OCI-LY7 (cell line): ENCODE measurements around the gene OR10D3.

Experiments used
- EZH2phosphoT487 ChIP-seq: fragments of 200-600 bp; sonication (generic); IDR thresholded peaks from 2 replicates; pipeline ENCODE4 v1.6.1; 2018; ENCODE audit warnings: low read depth, borderline replicate concordance, mild to moderate bottlenecking, mixed run types, antibody characterized with exemption, low read length, moderate library complexity, mixed read lengths
- TF ChIP-seq, protein P1 (sequence below): fragments of 200-600 bp; sonication (generic); conservative IDR thresholded peaks from 2 replicates; pipeline ENCODE4 v1.5.1; 2014; ENCODE audit warnings: mild to moderate bottlenecking, antibody characterized with exemption, low read length, moderate library complexity, mixed read lengths

DNA sequence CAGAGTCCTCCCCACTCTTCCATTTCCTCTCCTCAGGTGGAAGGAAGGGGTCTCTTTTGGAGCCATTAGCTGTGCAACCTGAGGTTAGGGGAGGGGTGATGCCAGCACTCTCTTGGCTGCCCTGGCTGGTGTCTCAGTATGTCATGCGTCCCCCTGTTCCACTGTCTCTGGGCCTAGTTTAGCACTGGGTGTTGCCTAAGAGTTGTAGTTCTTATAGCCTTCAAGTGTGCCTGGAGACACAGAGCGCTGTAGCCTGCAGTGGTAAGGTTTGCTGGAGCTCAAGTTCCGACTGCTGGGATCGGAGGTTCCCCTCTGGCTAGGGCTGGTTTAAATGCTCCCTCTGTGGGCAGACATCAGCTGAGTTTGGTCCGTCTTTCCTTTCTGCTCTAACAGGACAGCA is 20.9 kb downstream of the OR10D3 start:
- TF ChIP-seq, protein P1, sequence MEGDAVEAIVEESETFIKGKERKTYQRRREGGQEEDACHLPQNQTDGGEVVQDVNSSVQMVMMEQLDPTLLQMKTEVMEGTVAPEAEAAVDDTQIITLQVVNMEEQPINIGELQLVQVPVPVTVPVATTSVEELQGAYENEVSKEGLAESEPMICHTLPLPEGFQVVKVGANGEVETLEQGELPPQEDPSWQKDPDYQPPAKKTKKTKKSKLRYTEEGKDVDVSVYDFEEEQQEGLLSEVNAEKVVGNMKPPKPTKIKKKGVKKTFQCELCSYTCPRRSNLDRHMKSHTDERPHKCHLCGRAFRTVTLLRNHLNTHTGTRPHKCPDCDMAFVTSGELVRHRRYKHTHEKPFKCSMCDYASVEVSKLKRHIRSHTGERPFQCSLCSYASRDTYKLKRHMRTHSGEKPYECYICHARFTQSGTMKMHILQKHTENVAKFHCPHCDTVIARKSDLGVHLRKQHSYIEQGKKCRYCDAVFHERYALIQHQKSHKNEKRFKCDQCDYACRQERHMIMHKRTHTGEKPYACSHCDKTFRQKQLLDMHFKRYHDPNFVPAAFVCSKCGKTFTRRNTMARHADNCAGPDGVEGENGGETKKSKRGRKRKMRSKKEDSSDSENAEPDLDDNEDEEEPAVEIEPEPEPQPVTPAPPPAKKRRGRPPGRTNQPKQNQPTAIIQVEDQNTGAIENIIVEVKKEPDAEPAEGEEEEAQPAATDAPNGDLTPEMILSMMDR: no peak
- no peak for TF ChIP-seq EZH2phosphoT487
